ENCODE measurements around the gene HCK. TPM values are rescaled to one million over a fixed set of nuclear protein-coding genes. Genes with fewer than 3 reads are reported as not detected.
A peak's percentile ranks its signal among the peaks of the same experiment; 100 is the strongest.

HCK gene
- total RNA-seq, 1 donor from 2014 or later = 99.9 TPM

GRCh38 chr20:32050324-32050841 lies 1.7 kb upstream of the HCK start:
- Histone ChIP-seq H3K27me3 (ENCODE audit: low read depth) (peaks cover 42% of the 10 kb centered on the region), H3K36me3 (no peaks in the 10 kb centered on the region), H3K27ac (no peak overlapping the region), H3K9me3 (no peaks in the 10 kb centered on the region), H3K4me1 (peaks cover 12% of the 10 kb centered on the region), H3K4me3 (no peak overlapping the region)
- TF ChIP-seq CTCF (IDR thresholded peaks at IDR 0.05) = no peak
- ATAC-seq = no peak
- intact Hi-C loops (cut with DNase I) = no loop called here
- no peak for DNase-seq

GRCh38 chr20:32050851-32051556 lies 1.0 kb upstream of the HCK start:
- no peaks in the 10 kb centered on the region for H3K36me3 ChIP-seq
- H3K27me3 ChIP-seq (ENCODE audit: low read depth) = peaks cover 42% of the 10 kb centered on the region
- no peaks in the 10 kb centered on the region for H3K9me3 ChIP-seq
- H3K4me3 ChIP-seq = peak overlapping the region; percentile 53
- intact Hi-C loops (cut with DNase I) = no loop called here
- ATAC-seq (peak; percentile 76 to 82), DNase-seq (peak; percentile 79)
- TF ChIP-seq CTCF (IDR thresholded peaks at IDR 0.05) = no peak
- H3K27ac ChIP-seq = peak overlapping the region; percentile 84
- H3K4me1 ChIP-seq = peaks cover 12% of the 10 kb centered on the region

- TF ChIP-seq CTCF (IDR thresholded peaks at IDR 0.05) = no peak
- intact Hi-C loops (cut with DNase I) = no loop called here
- Histone ChIP-seq H3K4me3 (peak overlapping the region; percentile 53), H3K9me3 (no peaks in the 10 kb centered on the region), H3K27ac (peak overlapping the region; percentile 84), H3K36me3 (no peaks in the 10 kb centered on the region), H3K27me3 (ENCODE audit: low read depth) (peaks cover 42% of the 10 kb centered on the region), H3K4me1 (peaks cover 12% of the 10 kb centered on the region)
- no peak for ATAC-seq
- DNase-seq = no peak
Measured at GRCh38 chr20:32051720-32052089, 337 bp upstream of the HCK start.

GRCh38 chr20:32052778-32053362 lies 828 bp downstream of the HCK start:
- H3K4me3 ChIP-seq = peak overlapping the region; percentile 53
- DNase-seq = peak; percentile 90
- peak overlapping the region; percentile 84 for H3K27ac ChIP-seq
- H3K27me3 ChIP-seq (ENCODE audit: low read depth) = peaks cover 42% of the 10 kb centered on the region
- ATAC-seq = peak; percentile 69 to 86
- no peaks in the 10 kb centered on the region for H3K36me3 ChIP-seq
- no peaks in the 10 kb centered on the region for H3K9me3 ChIP-seq
- intact Hi-C loops (cut with DNase I) = no loop called here
- TF ChIP-seq CTCF (IDR thresholded peaks at IDR 0.05) = no peak
- peaks cover 12% of the 10 kb centered on the region for H3K4me1 ChIP-seq

GRCh38 chr20:32053648-32054047 lies 1.6 kb downstream of the HCK start:
- peak overlapping the region; percentile 53 for H3K4me3 ChIP-seq
- TF ChIP-seq CTCF (IDR thresholded peaks at IDR 0.05) = no peak
- no peak overlapping the region for H3K27ac ChIP-seq

More at GRCh38 chr20:32053648-32054047, 1.6 kb downstream of the HCK start:
- Histone ChIP-seq H3K36me3 (no peaks in the 10 kb centered on the region), H3K9me3 (no peaks in the 10 kb centered on the region), H3K4me1 (peaks cover 12% of the 10 kb centered on the region), H3K27me3 (ENCODE audit: low read depth) (peaks cover 42% of the 10 kb centered on the region)
- ATAC-seq (no peak), DNase-seq (no peak)
- intact Hi-C loops (cut with DNase I) = no loop called here
